ENCODE data around the gene GAL3ST2.
"Not testable (repeated sequence)": the region's sequence is repeated elsewhere in the genome, so short reads cannot be mapped to it uniquely, and the experiment has no call there.

The GAL3ST2 gene

GRCh38 chr2:241748468-241749256 is 28.0 kb upstream of the GAL3ST2 start:
- DNase-seq: no peak

DNA sequence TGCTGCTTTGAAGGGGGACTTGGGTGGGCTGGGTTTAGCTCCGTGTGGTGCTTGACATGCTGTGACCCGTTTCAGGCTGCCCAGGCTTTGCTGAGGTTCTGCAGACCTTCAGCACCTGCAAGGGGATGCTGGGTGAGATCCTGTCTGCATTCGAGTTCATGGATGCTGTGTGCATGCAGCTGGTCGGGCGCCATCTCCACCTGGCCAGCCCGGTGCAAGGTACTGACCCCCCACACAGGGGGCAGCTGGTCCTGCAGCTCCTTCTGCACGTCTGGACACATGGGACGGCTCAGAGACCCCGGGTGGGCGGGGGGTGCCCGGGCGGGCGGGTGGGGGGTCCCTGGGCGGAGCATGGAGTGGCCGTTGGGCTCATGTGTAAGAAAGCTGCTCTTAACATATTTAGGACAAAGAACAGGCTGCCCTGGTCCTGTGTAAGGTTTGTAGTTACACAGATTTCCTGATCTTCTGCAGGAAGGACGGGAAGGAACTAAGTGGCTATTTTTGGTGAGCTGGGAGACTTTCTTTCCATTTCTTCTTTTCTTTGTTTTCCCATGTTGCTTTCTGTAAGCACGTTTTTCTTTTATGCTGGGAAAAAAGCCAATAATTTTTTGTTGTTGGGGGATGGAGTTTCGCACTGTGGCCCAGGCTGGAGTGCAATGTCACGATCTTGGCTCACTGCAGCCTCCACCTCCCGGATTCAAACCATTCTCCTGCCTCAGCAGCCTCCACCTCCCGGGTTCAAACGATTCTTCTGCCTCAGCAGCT is 26.4 kb upstream of the GAL3ST2 start:
- DNase-seq: no peak

GRCh38 chr2:241751152-241751551 is 25.5 kb upstream of the GAL3ST2 start:
- DNase-seq: no peak

DNA sequence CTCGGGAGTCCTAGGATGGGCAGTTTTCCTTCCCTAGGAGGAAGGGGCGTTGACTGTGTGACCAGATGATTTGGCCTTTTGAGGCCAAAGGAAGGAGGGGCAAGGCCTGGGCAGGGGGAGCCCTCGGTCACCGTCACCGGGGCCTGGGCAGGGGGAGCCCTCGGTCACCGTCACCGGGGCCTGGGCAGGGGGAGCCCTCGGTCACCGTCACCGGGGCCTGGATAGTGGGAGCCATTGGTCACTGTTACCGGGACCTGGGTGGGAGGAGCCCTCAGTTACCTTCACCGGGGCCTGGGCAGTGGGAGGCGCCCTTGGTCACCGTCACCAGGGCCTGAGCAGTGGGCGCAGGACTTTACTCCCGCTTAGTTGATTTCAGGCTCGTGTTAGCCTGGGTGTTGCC is 24.8 kb upstream of the GAL3ST2 start:
- DNase-seq: no peak

DNA sequence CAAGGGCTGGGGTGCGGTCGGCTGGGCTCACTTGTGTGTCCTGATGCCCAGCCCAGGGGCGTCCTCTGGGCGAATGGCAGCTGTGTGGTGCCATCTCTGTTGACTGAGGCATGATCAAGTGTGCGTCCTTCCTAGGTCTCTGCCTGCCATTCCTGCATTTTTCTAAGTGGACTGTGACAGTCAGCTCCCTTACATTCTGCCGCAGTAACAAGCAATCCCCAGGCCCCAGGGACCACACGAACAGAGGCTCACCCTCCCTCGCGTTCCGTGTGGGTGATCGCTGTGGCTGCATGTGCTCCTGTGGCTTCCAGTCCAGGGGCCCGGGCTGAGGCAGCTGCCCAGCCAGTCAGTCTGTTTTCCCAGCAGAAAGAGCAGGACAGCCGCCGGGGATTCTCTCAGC is 24.4 kb upstream of the GAL3ST2 start:
- DNase-seq: no peak

GRCh38 chr2:241752689-241753276 is 23.8 kb upstream of the GAL3ST2 start:
- DNase-seq: no peak

DNA sequence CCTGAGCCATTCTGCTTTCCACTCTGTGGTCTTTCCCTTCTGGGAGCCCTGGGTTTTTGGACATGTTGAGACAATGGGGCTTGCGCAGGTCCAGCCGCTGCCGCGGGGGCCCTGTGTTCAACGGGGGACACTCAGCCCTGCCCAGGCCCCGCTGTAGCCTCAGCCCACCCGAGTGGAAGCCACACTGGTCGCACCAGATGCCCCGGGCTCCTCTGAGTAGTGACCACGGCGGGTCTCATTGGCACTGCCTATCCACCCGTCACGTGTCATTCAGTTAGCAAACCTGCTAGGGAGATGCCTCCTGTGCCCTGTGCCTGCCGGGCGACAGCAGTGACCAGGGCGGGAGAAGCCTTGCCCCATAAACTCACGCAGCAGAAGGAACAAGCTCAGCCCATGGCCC is 23.1 kb upstream of the GAL3ST2 start:
- DNase-seq: no peak

DNA sequence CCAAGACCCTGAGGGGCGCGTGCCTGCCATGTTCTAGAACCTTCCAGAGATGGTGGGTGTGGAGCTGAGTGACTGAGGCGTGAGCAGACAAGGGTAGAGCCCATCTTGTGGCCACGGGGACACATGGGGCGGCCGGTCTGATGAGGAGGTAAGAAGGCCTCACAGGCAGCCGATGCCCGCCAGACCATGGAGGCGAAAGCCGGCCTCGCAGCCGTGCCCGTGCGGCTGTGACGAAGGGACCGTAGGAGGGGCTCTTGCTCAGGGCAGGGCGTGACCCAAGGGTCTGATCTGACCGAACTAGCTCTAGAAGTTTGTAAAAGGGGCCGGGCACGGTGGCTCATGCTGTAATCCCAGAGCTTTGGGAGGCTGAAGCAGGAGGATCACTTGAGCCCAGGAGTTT is 22.6 kb upstream of the GAL3ST2 start:
- DNase-seq: no peak

- no peak for DNase-seq
These were observed 21.5 kb upstream of the GAL3ST2 start for GRCh38 chr2:241755166-241755565.

GRCh38 chr2:241755777-241756176 is 20.8 kb upstream of the GAL3ST2 start:
- no peak for DNase-seq

DNA sequence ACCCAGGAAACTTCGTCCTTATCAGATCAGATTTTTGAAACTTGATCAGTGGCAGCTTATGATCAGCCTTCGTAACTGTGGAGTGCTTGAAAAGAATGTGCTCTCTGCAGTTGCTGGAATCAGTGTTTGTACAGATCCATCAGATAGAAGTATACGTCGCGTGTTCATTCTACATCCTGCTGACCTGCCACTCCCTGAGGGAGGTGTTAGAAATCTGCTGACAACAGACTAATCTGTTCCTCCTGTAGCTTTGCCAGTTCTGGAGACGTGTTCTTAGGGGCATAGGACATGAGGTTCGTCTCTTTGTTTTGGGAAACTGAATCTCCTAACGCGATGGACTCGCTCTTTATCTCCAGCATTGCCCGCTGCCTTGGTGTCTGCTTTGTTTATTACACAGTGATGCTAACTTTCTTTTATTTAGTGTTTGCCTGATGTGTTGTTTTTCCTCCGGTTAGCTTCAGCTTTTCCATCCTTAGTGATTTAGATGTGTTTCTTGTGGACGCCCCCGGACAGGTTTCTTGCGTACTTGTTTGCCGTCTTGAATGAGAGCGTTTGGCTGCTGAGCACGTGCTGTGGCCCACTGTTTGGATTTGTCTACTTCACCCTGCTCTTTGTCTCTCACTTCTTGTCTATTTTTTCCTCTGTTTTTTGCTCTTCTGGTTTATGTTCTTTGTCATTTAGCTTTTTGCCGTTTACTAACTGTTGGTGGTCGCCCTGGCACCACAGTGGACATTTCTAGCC is 17.4 kb upstream of the GAL3ST2 start:
- no peak for DNase-seq

DNA sequence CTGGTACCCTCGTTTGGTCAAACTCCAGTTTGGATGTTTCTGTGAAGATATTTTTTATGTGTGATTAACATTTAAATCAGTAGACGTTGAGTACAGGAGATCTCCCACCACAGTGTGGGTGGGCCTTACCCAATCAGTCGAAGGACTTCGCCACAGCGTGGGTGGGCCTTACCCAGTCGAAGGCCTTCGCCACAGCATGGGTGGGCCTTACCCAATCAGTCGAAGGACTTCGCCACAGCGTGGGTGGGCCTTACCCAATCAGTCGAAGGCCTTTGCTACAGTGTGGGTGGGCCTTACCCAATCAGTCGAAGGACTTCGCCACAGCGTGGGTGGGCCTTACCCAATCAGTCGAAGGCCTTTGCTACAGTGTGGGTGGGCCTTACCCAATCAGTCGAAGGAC is 16.7 kb upstream of the GAL3ST2 start:
- DNase-seq: not testable (repeated sequence)

GRCh38 chr2:241760301-241760771 is 16.3 kb upstream of the GAL3ST2 start:
- DNase-seq: no peak

- no peak for DNase-seq
These were observed 14.2 kb upstream of the GAL3ST2 start for GRCh38 chr2:241762321-241762932.

- DNase-seq: no peak
These were observed 13.7 kb upstream of the GAL3ST2 start for GRCh38 chr2:241762933-241763369.

DNA sequence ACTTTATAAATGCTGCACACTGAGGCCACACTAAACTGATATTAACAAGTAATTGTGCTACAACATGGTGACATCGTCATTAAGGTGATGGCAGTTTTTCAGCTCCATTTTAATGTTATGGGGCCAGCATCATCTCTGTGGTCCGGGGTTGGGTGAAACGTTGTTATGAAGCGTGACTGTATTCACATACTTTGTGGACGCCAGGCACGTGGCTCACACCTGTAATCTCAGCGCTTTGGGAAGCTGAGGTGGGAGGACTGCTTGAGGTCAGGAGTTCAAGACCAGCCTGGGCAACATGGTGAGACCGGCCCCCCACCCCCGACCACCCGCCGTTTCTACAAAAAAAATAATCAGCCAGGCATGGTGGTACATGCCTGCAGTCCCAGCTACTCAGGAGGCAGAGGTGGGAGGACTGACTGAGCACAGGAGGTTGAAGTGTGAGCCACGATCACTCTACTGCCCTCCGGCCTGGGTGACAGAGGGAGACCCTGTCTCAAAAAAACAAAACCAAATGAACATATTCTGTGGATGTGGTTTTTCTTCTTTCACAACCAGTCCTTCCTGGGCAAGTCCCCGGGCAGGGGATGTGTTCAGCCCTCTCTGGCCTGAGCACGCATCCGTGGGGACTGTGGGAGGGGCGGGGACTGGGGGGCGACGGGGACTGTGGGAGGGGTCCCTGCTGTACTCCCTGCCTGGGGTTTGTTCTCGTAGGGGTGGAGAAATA is 12.9 kb upstream of the GAL3ST2 start:
- no peak for DNase-seq

- no peak for DNase-seq
These were observed 12.1 kb upstream of the GAL3ST2 start for GRCh38 chr2:241764275-241765241.

- DNase-seq: no peak
These were observed 9.0 kb upstream of the GAL3ST2 start for GRCh38 chr2:241767464-241768250.

DNA sequence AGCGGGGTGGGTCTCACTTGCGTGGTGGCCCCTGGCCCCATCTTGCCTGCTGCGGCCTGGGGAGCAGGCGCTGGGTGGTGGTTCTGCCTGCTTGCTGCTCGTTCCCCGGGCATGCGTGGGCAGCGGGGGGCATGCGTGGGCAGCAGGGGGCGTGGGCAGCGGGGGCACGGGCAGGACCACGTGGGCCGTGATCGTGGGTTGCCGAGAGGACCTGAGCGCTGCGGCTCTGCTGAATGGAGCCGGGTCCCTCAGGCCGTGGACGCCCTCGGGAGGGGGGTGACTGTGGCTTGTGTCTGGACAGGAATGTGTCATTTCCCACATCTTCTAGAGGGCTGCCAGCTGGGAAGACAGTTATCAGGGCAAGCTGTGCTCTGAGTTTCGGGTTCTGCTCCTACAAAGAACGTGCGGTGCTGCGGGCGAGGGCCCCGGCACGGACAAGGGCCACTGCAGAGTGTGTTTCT is 8.3 kb upstream of the GAL3ST2 start:
- DNase-seq: no peak

DNA sequence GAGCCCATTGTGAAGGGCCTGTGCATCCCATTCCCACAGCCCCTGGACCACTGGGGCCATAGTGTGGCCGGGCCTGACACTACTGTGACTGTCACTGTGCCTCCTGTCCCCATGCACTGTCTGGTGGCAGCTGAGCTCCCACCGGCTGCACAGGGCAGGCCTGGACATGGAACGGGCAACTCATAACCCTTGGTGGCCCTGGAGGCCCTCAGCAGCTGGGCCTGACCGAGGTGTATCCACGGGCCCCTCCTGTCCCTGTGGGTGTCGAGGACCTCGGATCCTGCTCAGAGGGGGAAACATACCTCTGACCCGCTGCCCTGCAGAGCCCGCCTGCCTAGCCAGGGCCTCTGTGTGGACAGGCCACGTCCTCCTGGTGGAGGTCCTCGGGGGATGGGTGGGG is 7.8 kb upstream of the GAL3ST2 start:
- DNase-seq: no peak

All from NCI-H1436 (cell line).